Measurements from ENCODE around the gene LRP1B. TPM values are rescaled to one million over a fixed set of nuclear protein-coding genes. Genes with fewer than 3 reads are reported as not detected.

Gene LRP1B
- total RNA-seq, 3 donors from 2014 or later = 2.3 to 29.8 (median 21.8) TPM

DNA sequence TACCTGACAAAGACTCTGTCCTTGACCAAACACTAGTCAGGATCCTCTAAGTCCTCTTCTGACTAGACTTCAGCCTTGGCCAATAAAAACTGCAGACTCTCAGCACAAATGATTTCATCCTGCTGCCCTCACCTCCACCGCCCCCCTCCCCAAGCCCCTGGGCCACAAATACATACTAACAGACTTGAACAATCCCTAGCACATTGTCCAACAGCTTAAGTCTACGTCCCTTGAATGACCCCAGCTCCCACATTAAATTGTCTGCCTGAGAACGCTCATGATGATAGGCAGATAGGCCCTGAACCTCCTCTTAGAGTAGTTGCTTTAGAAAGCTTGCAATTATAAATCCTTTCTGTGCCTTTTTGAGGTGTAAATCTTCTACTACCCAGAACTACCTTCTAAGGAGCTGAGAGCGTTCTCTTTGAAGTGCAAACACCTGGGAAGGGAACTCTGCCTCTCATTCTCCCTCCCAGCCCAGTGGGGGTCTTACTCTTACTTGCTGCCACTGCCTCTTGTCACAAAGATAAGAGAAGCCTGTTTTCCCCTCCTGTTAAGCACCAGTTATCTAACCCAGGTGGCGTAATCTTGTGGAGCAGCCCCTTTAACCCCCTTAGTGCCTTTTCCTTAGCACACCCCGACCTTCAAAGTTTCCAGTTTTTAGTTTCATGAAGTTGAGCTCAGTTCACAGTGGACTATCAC is 1225.6 kb downstream of the LRP1B start:
- intact Hi-C loops (cut with DNase I; ENCODE audit: low total_unique reads) = no loop called here
- Histone ChIP-seq H3K4me1 (no peaks in the 10 kb centered on the region), H3K4me3 (no peak overlapping the region), H3K36me3 (no peaks in the 10 kb centered on the region), H3K9me3 (no peaks in the 10 kb centered on the region), H3K27ac (no peak overlapping the region), H3K27me3 (no peaks in the 10 kb centered on the region)
- DNase-seq (ENCODE audit: low spot score in 2 of 2) = no peak
- TF ChIP-seq, protein P1, sequence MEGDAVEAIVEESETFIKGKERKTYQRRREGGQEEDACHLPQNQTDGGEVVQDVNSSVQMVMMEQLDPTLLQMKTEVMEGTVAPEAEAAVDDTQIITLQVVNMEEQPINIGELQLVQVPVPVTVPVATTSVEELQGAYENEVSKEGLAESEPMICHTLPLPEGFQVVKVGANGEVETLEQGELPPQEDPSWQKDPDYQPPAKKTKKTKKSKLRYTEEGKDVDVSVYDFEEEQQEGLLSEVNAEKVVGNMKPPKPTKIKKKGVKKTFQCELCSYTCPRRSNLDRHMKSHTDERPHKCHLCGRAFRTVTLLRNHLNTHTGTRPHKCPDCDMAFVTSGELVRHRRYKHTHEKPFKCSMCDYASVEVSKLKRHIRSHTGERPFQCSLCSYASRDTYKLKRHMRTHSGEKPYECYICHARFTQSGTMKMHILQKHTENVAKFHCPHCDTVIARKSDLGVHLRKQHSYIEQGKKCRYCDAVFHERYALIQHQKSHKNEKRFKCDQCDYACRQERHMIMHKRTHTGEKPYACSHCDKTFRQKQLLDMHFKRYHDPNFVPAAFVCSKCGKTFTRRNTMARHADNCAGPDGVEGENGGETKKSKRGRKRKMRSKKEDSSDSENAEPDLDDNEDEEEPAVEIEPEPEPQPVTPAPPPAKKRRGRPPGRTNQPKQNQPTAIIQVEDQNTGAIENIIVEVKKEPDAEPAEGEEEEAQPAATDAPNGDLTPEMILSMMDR (IDR thresholded peaks at IDR 0.05) = no peak
- TF ChIP-seq POLR2AphosphoS5 (IDR thresholded peaks at IDR 0.05) = no peak
- TF ChIP-seq POLR2A (IDR thresholded peaks at IDR 0.05) = no peak

DNA sequence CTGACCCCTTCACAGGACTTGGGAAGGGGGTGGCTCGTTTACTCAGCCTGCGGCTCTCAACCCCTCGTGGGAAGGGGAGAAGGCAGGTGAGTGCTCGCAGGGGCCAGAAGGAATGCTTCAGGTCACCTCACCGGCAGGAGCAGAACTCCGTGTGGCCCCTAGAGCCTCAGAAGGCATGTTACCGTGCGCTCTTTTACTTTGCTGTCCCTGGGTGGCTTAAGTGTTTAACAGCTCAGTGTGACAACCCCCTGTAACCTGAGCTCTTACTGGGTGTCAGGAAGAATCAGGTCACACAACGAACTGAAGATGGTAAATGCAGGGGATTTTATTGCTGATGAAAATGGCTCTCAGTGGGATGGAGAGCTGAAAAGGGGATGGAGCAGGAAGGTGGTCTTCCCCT is 1235.4 kb downstream of the LRP1B start:
- Histone ChIP-seq H3K9me3 (no peaks in the 10 kb centered on the region), H3K4me3 (no peak overlapping the region), H3K36me3 (no peaks in the 10 kb centered on the region), H3K27me3 (no peaks in the 10 kb centered on the region), H3K4me1 (no peaks in the 10 kb centered on the region), H3K27ac (no peak overlapping the region)
- intact Hi-C loops (cut with DNase I; ENCODE audit: low total_unique reads) = no loop called here
- no peak for DNase-seq (ENCODE audit: low spot score in 2 of 2)
- TF ChIP-seq POLR2A (IDR thresholded peaks at IDR 0.05) (no peak), POLR2AphosphoS5 (IDR thresholded peaks at IDR 0.05) (no peak)
- TF ChIP-seq, protein P1 (IDR thresholded peaks at IDR 0.05) = no peak

DNA sequence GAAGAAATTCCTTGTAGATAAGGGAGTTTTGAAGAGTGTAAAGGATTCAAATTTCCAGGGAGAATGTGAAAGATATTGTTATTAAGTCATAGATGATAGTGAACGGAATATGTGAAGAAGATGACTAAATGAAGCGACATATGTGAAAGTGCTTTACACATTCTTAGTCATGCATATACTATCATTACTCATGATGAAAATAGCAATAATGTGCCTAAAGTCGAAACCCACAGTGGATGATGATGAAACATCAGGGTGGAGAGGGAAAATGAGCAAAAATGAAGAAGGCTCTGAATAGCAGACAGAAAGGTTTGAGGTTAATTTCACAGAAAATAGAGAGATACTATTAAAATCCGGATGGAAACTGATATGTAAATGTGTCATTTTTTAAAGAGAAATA is 1237.1 kb downstream of the LRP1B start:
- Histone ChIP-seq H3K4me3 (no peak overlapping the region), H3K27me3 (no peaks in the 10 kb centered on the region), H3K36me3 (no peaks in the 10 kb centered on the region), H3K4me1 (no peaks in the 10 kb centered on the region), H3K9me3 (no peaks in the 10 kb centered on the region), H3K27ac (no peak overlapping the region)
- DNase-seq (ENCODE audit: low spot score in 2 of 2) = no peak
- TF ChIP-seq POLR2A (IDR thresholded peaks at IDR 0.05) (no peak), POLR2AphosphoS5 (IDR thresholded peaks at IDR 0.05) (no peak)
- TF ChIP-seq, protein P1 (IDR thresholded peaks at IDR 0.05) = no peak
- intact Hi-C loops (cut with DNase I; ENCODE audit: low total_unique reads) = no loop called here

DNA sequence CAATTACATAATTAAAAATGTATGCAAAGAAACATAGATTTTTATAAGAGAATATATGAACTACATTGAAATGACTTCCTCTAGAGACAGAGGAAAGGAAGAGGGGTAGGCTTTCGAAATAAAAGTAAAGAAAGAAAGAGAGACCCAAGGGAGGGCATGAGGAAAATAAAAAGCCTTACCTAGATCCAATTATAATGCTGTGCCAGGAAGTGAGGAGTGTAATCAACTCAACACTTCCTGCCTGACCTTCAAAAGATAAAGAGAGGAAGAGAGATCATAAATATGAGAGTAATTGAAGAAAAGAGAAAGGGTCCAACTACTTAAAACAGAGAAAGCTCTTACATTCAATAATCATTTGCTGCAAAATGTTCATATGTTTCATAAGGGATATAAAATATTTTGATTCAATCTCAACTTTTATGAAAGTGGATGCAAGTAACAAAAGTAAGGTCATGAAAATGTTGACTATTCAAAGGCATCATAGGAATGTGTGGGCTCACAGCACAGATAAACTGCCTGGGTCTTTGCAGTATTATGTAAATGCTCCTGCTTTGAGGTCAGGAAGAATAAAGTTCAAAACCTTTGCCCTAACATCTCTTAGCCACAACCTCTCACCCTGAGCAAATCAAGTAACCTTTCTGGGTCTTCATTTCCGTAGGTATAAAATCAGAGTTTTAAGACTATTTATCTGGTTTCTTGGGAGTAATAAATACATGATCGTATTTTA is 1237.7 kb downstream of the LRP1B start:
- Histone ChIP-seq H3K27ac (no peak overlapping the region), H3K4me3 (no peak overlapping the region), H3K36me3 (no peaks in the 10 kb centered on the region), H3K9me3 (no peaks in the 10 kb centered on the region), H3K4me1 (no peaks in the 10 kb centered on the region), H3K27me3 (no peaks in the 10 kb centered on the region)
- no peak for DNase-seq (ENCODE audit: low spot score in 2 of 2)
- TF ChIP-seq POLR2AphosphoS5 (IDR thresholded peaks at IDR 0.05) (no peak), POLR2A (IDR thresholded peaks at IDR 0.05) (no peak)
- TF ChIP-seq, protein P1 (IDR thresholded peaks at IDR 0.05) = no peak
- intact Hi-C loops (cut with DNase I; ENCODE audit: low total_unique reads) = no loop called here

DNA sequence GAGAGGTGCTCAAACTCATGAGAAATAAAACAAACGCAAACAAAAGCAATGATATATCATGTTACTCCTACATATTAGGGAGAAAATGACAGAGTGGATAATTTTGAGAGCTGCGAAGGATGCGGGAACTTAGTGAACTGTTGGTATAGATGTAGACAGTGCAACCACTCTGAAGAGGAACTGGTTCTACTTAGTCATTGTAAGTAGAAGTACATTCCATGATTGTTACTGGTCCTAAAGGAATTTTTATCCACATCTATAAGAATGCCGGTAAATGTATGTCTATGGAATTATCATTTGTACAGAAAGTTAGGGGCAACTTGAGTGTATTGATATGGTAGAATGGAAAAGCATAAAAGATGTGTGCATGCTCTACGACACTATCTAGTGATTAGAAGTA is 1238.4 kb downstream of the LRP1B start:
- H3K27ac ChIP-seq = no peak overlapping the region
- DNase-seq (ENCODE audit: low spot score in 2 of 2) = no peak
- TF ChIP-seq, protein P1 (IDR thresholded peaks at IDR 0.05) = no peak
- no peak for TF ChIP-seq POLR2AphosphoS5 (IDR thresholded peaks at IDR 0.05)
- no peak for TF ChIP-seq POLR2A (IDR thresholded peaks at IDR 0.05)
- intact Hi-C loops (cut with DNase I; ENCODE audit: low total_unique reads) = no loop called here
- no peaks in the 10 kb centered on the region for H3K4me1 ChIP-seq
- H3K27me3 ChIP-seq = no peaks in the 10 kb centered on the region
- no peaks in the 10 kb centered on the region for H3K36me3 ChIP-seq
- H3K4me3 ChIP-seq = no peak overlapping the region
- no peaks in the 10 kb centered on the region for H3K9me3 ChIP-seq

Data from breast epithelium (tissue), 4 donors.